Measurements from ENCODE around the gene BTF3. TPM values are rescaled to one million over a fixed set of nuclear protein-coding genes. Genes with fewer than 3 reads are reported as not detected.
"Not testable (repeated sequence)": the region's sequence is repeated elsewhere in the genome, so short reads cannot be mapped to it uniquely, and the experiment has no call there.

BTF3 gene
- polyA plus RNA-seq, 1 donor = 857 TPM

- peak overlapping the region; percentile 81 for H3K27ac ChIP-seq (ENCODE audit: low read length)
- H3K4me1 ChIP-seq (ENCODE audit: control insufficient read depth, insufficient read depth, low read length) = peaks cover 26% of the 10 kb centered on the region
- WGBS (ENCODE audit: insufficient coverage, low lambda C conversion rate) = 17% methylated on average over 3 of the region's 4 CpGs
- no peak overlapping the region for H3K4me3 ChIP-seq (ENCODE audit: low read length)
- no peaks in the 10 kb centered on the region for H3K9me3 ChIP-seq (ENCODE audit: control insufficient read depth, low read depth, low read length)
- H3K36me3 ChIP-seq (ENCODE audit: control insufficient read depth, insufficient read depth, low read length) = no peaks in the 10 kb centered on the region
- H3K27me3 ChIP-seq (ENCODE audit: control insufficient read depth, insufficient read depth, low read length) = peaks cover 2% of the 10 kb centered on the region
- peak; percentile 72 to 88 for DNase-seq
Measured at GRCh38 chr5:73495772-73496335, 2.4 kb upstream of the BTF3 start.

- H3K4me3 ChIP-seq (ENCODE audit: low read length) = no peak overlapping the region
- WGBS (ENCODE audit: insufficient coverage, low lambda C conversion rate) = no CpG with 5 or more reads among the region's 1 CpG
- H3K27me3 ChIP-seq (ENCODE audit: control insufficient read depth, insufficient read depth, low read length) = no peaks in the 10 kb centered on the region
- no peaks in the 10 kb centered on the region for H3K9me3 ChIP-seq (ENCODE audit: control insufficient read depth, low read depth, low read length)
- H3K36me3 ChIP-seq (ENCODE audit: control insufficient read depth, insufficient read depth, low read length) = peaks cover 4% of the 10 kb centered on the region
- H3K27ac ChIP-seq (ENCODE audit: low read length) = peak overlapping the region; percentile 81
- peaks cover 26% of the 10 kb centered on the region for H3K4me1 ChIP-seq (ENCODE audit: control insufficient read depth, insufficient read depth, low read length)
- DNase-seq = peak; percentile 42 to 78
Measured at GRCh38 chr5:73496984-73497457, 1.2 kb upstream of the BTF3 start.

GRCh38 chr5:73497497-73498056 is 665 bp upstream of the BTF3 start:
- no peak for DNase-seq
- H3K9me3 ChIP-seq (ENCODE audit: control insufficient read depth, low read depth, low read length) = no peaks in the 10 kb centered on the region
- peak overlapping the region; percentile 97 for H3K4me3 ChIP-seq (ENCODE audit: low read length)
- H3K27me3 ChIP-seq (ENCODE audit: control insufficient read depth, insufficient read depth, low read length) = no peaks in the 10 kb centered on the region
- peaks cover 26% of the 10 kb centered on the region for H3K4me1 ChIP-seq (ENCODE audit: control insufficient read depth, insufficient read depth, low read length)
- WGBS (ENCODE audit: insufficient coverage, low lambda C conversion rate) = 63% methylated on average over 2 of the region's 16 CpGs
- peak overlapping the region; percentile 81 for H3K27ac ChIP-seq (ENCODE audit: low read length)
- H3K36me3 ChIP-seq (ENCODE audit: control insufficient read depth, insufficient read depth, low read length) = peaks cover 8% of the 10 kb centered on the region

GRCh38 chr5:73499187-73499586 is 945 bp downstream of the BTF3 start:
- peak overlapping the region; percentile 97 for H3K4me3 ChIP-seq (ENCODE audit: low read length)
- no peaks in the 10 kb centered on the region for H3K27me3 ChIP-seq (ENCODE audit: control insufficient read depth, insufficient read depth, low read length)
- peaks cover 22% of the 10 kb centered on the region for H3K36me3 ChIP-seq (ENCODE audit: control insufficient read depth, insufficient read depth, low read length)
- peak overlapping the region; percentile 81 for H3K27ac ChIP-seq (ENCODE audit: low read length)
- WGBS (ENCODE audit: insufficient coverage, low lambda C conversion rate) = 0% methylated on average over 1 of the region's 12 CpGs
- DNase-seq = peak in 1 of 2 donors; percentile 11
- H3K9me3 ChIP-seq (ENCODE audit: control insufficient read depth, low read depth, low read length) = no peaks in the 10 kb centered on the region
- H3K4me1 ChIP-seq (ENCODE audit: control insufficient read depth, insufficient read depth, low read length) = peaks cover 26% of the 10 kb centered on the region

- DNase-seq = no peak
- no peaks in the 10 kb centered on the region for H3K9me3 ChIP-seq (ENCODE audit: control insufficient read depth, low read depth, low read length)
- WGBS (ENCODE audit: insufficient coverage, low lambda C conversion rate) = 92% methylated on average over 1 of the region's 2 CpGs
- peaks cover 26% of the 10 kb centered on the region for H3K4me1 ChIP-seq (ENCODE audit: control insufficient read depth, insufficient read depth, low read length)
- no peak overlapping the region for H3K27ac ChIP-seq (ENCODE audit: low read length)
- H3K27me3 ChIP-seq (ENCODE audit: control insufficient read depth, insufficient read depth, low read length) = no peaks in the 10 kb centered on the region
- peak overlapping the region; percentile 97 for H3K4me3 ChIP-seq (ENCODE audit: low read length)
- peaks cover 28% of the 10 kb centered on the region for H3K36me3 ChIP-seq (ENCODE audit: control insufficient read depth, insufficient read depth, low read length)
Measured at GRCh38 chr5:73499756-73500155, 1.5 kb downstream of the BTF3 start.

GRCh38 chr5:73501406-73501805 is 3.2 kb downstream of the BTF3 start:
- H3K36me3 ChIP-seq (ENCODE audit: control insufficient read depth, insufficient read depth, low read length) = peaks cover 35% of the 10 kb centered on the region
- no peaks in the 10 kb centered on the region for H3K27me3 ChIP-seq (ENCODE audit: control insufficient read depth, insufficient read depth, low read length)
- H3K4me1 ChIP-seq (ENCODE audit: control insufficient read depth, insufficient read depth, low read length) = peaks cover 12% of the 10 kb centered on the region
- H3K4me3 ChIP-seq (ENCODE audit: low read length) = no peak overlapping the region
- no peak for DNase-seq
- 100% methylated on average over 1 of the region's 2 CpGs for WGBS (ENCODE audit: insufficient coverage, low lambda C conversion rate)
- no peak overlapping the region for H3K27ac ChIP-seq (ENCODE audit: low read length)
- H3K9me3 ChIP-seq (ENCODE audit: control insufficient read depth, low read depth, low read length) = no peaks in the 10 kb centered on the region

- H3K36me3 ChIP-seq (ENCODE audit: control insufficient read depth, insufficient read depth, low read length) = peaks cover 37% of the 10 kb centered on the region
- no peaks in the 10 kb centered on the region for H3K27me3 ChIP-seq (ENCODE audit: control insufficient read depth, insufficient read depth, low read length)
- DNase-seq = no peak
- no peak overlapping the region for H3K4me3 ChIP-seq (ENCODE audit: low read length)
- H3K27ac ChIP-seq (ENCODE audit: low read length) = no peak overlapping the region
- H3K4me1 ChIP-seq (ENCODE audit: control insufficient read depth, insufficient read depth, low read length) = no peaks in the 10 kb centered on the region
- WGBS (ENCODE audit: insufficient coverage, low lambda C conversion rate) = no CpG with 5 or more reads among the region's 5 CpGs
- peaks cover 3% of the 10 kb centered on the region for H3K9me3 ChIP-seq (ENCODE audit: control insufficient read depth, low read depth, low read length)
Measured at GRCh38 chr5:73506459-73506955, 8.3 kb downstream of the BTF3 start.

GRCh38 chr5:73507062-73507461 is 8.8 kb downstream of the BTF3 start:
- no peak overlapping the region for H3K27ac ChIP-seq (ENCODE audit: low read length)
- DNase-seq = no peak
- no peaks in the 10 kb centered on the region for H3K27me3 ChIP-seq (ENCODE audit: control insufficient read depth, insufficient read depth, low read length)
- H3K36me3 ChIP-seq (ENCODE audit: control insufficient read depth, insufficient read depth, low read length) = peaks cover 36% of the 10 kb centered on the region
- no peak overlapping the region for H3K4me3 ChIP-seq (ENCODE audit: low read length)
- H3K4me1 ChIP-seq (ENCODE audit: control insufficient read depth, insufficient read depth, low read length) = no peaks in the 10 kb centered on the region
- 67% methylated on average over 1 of the region's 2 CpGs for WGBS (ENCODE audit: insufficient coverage, low lambda C conversion rate)
- H3K9me3 ChIP-seq (ENCODE audit: control insufficient read depth, low read depth, low read length) = peaks cover 3% of the 10 kb centered on the region

- H3K36me3 ChIP-seq (ENCODE audit: control insufficient read depth, insufficient read depth, low read length) = peaks cover 24% of the 10 kb centered on the region
- not testable (repeated sequence) for H3K27ac ChIP-seq (ENCODE audit: low read length); H3K4me3 ChIP-seq (ENCODE audit: low read length); H3K9me3 ChIP-seq (ENCODE audit: control insufficient read depth, low read depth, low read length); DNase-seq; H3K4me1 ChIP-seq (ENCODE audit: control insufficient read depth, insufficient read depth, low read length); H3K27me3 ChIP-seq (ENCODE audit: control insufficient read depth, insufficient read depth, low read length)
- 100% methylated on average over 1 of the region's 26 CpGs for WGBS (ENCODE audit: insufficient coverage, low lambda C conversion rate)
Measured at GRCh38 chr5:73508521-73508920, 10.3 kb downstream of the BTF3 start.

GRCh38 chr5:73513996-73514395 is 15.8 kb downstream of the BTF3 start:
- no CpG with 5 or more reads among the region's 3 CpGs for WGBS (ENCODE audit: insufficient coverage, low lambda C conversion rate)
- H3K9me3 ChIP-seq (ENCODE audit: control insufficient read depth, low read depth, low read length) = no peaks in the 10 kb centered on the region
- no peak overlapping the region for H3K27ac ChIP-seq (ENCODE audit: low read length)
- H3K27me3 ChIP-seq (ENCODE audit: control insufficient read depth, insufficient read depth, low read length) = no peaks in the 10 kb centered on the region
- peak in 1 of 2 donors; percentile 14 for DNase-seq
- no peaks in the 10 kb centered on the region for H3K36me3 ChIP-seq (ENCODE audit: control insufficient read depth, insufficient read depth, low read length)
- H3K4me1 ChIP-seq (ENCODE audit: control insufficient read depth, insufficient read depth, low read length) = no peaks in the 10 kb centered on the region
- H3K4me3 ChIP-seq (ENCODE audit: low read length) = no peak overlapping the region

GRCh38 chr5:73514418-73514817 is 16.2 kb downstream of the BTF3 start:
- WGBS (ENCODE audit: insufficient coverage, low lambda C conversion rate) = 80% methylated on average over 1 of the region's 2 CpGs

More at GRCh38 chr5:73514418-73514817, 16.2 kb downstream of the BTF3 start:
- Histone ChIP-seq H3K36me3 (ENCODE audit: control insufficient read depth, insufficient read depth, low read length) (no peaks in the 10 kb centered on the region), H3K27ac (ENCODE audit: low read length) (no peak overlapping the region), H3K4me1 (ENCODE audit: control insufficient read depth, insufficient read depth, low read length) (no peaks in the 10 kb centered on the region), H3K27me3 (ENCODE audit: control insufficient read depth, insufficient read depth, low read length) (no peaks in the 10 kb centered on the region), H3K4me3 (ENCODE audit: low read length) (no peak overlapping the region), H3K9me3 (ENCODE audit: control insufficient read depth, low read depth, low read length) (no peaks in the 10 kb centered on the region)
- no peak for DNase-seq
